Astrocyte of the cerebellum (primary cell): ENCODE data around the gene LY6G6F.

ENCODE experiments used
- DNase-seq: peaks from one replicate; pipeline ENCODE4 v3.0.0-alpha.2; 2011; ENCODE audit warnings: low read depth
- H3K4me3 ChIP-seq: 2 replicates; pipeline ENCODE4 v1.5.1; 2011; ENCODE audit warnings: mild to moderate bottlenecking, low read depth, low read length, moderate library complexity
- CTCF ChIP-seq: IDR thresholded peaks from 2 replicates; pipeline ENCODE4 v1.5.1; 2012; ENCODE audit warnings: low read length, low read depth, moderate library complexity, mild to moderate bottlenecking; ENCODE audit errors: missing control alignments
- in situ Hi-C: cut with HindIII; loops from 2 replicates; pipeline ENCODE4 v1.10.0; 2017; ENCODE audit warnings: low sequenced_read_pairs

LY6G6F gene

GRCh38 chr6:31728767-31729514, 22.3 kb downstream of the LY6G6F start, which contains the start of gene DDAH2:
TSS of gene DDAH2 (minus strand) at chr6:31729299. CDS start at chr6:31729161, 138 bp downstream.
- peak; percentile 64 for TF ChIP-seq CTCF
- H3K4me3 ChIP-seq, result peak within 1 kb of the TSS; percentile 97
- DNase-seq, result no peak
- in situ Hi-C loops, result no loop called here

DNA sequence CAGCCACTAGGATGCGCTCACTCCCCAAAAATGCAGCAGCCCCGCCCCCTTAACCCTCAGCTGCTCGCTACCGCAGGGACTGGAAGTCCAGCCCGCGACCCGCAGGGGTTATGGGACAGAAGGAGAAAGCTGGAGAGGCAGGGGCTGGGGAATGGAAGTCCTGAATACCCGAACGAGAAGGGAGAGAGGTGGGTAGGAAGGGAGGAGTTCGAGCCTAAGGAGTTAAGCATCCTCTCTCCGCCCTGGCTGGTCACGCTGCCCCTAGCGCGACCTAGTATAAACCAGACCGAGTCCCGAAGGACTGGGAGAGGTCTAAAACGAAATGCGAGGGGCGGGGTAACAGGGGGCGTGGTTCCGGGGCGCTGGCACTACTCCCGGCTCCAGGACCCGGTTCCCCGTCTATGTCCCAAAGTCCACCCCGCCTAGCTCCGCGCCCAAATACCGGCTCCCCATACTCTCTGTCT, 22.9 kb downstream of the LY6G6F start:
- TF ChIP-seq CTCF, result no peak
- in situ Hi-C loops, result no loop called here
- peak overlapping the region; percentile 97 for H3K4me3 ChIP-seq
- DNase-seq, result peak; percentile 73

DNA sequence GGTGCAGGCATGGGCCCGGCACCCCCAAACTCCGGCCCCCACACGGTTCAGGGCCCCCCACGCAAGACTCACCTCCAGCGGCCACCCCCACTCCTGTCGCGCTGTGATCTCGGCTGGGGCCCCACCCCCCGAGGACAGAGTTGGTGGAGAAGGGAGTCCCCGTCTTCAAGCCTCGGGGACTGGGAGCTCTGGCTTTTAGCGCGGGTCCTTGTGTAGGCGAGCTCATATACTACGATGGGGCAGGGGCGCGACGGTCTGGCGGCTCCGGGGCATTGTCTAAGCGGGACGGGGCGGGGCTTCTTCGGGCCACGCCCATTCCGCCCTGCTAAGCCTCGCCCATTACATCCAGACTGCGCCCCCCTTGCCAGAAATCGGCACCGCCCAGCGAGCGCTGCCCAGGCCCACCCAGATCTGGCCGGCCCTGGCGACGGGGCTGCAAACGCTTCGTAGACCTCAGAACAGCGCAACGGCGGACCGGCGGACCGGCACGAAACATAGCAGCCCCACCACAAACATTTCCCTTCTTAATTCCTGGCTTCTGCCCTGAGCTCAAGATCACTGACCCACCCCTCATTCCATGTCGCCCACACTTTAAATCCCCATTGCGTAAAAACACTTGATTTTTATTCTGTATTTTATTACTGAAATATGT, 23.4 kb downstream of the LY6G6F start:
- in situ Hi-C loops, result loop anchor here (5.0 kb wide), 1 partner anchor 38 kb away; no protein-coding TSS in a partner anchor
- no peak for TF ChIP-seq CTCF
- DNase-seq, result peak; percentile 78
- peak overlapping the region; percentile 97 for H3K4me3 ChIP-seq

DNA sequence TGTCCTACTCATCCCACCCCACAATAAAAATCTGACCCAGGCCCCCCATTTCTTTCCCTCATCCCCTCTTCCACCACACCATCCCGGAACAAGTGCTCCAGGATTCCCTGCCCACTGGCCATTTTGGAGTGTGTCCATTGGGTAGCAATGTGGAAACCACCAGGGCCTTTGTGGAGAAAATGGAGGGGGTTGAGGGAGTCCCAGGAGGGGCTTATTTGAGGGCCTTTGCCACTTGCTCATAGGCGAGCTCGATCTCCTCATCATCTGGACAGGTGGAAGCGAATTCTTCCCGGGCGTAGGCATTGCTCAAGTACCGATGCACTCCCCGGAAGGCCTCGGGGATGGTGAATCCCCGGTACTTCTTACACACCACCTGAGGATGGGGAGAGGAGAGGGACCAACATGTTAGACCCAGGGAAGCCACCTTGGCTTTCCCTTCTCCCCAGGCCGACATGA, 24.0 kb downstream of the LY6G6F start:
- in situ Hi-C loops, result loop anchor here (5.0 kb wide), 1 partner anchor 38 kb away; no protein-coding TSS in a partner anchor
- no peak for TF ChIP-seq CTCF
- peak overlapping the region; percentile 97 for H3K4me3 ChIP-seq
- DNase-seq, result no peak

DNA sequence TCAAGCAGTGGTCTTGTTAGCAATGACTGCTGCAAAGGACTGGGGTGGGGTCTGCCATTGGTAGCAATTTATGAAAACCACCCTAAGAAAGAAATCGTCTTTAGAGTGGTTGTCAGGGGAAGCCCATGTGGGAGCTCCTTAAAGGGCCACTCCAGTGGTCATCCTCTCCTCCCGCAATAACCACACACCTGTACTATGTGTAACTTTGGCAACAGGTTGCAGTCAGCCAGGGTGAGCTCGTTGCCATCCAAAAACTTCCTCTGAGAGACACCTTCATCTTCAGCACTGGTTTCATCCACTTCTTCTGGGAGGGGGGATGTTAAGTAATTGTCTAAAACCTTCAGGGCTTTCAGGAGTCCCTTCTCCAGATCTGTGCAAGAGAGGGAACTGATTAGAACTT, 25.4 kb downstream of the LY6G6F start:
- DNase-seq, result no peak
- H3K4me3 ChIP-seq, result no peak overlapping the region
- in situ Hi-C loops, result loop anchor here (5.0 kb wide), 1 partner anchor 40 kb away; no protein-coding TSS in a partner anchor
- TF ChIP-seq CTCF, result no peak

GRCh38 chr6:31733734-31734133, 27.1 kb downstream of the LY6G6F start:
- no peak for TF ChIP-seq CTCF
- no peak for DNase-seq
- H3K4me3 ChIP-seq, result peak overlapping the region; percentile 99
- in situ Hi-C loops, result loop anchor here (5.0 kb wide), 1 partner anchor 41 kb away; no protein-coding TSS in a partner anchor
